GM21515 (cell line): ENCODE measurements around the gene SPDYE4.

Source experiments
- ATAC-seq: cut with Tn5 transposase; IDR thresholded peaks from one replicate; pipeline ENCODE4 v1.9.1; 2021; ENCODE audit not compliant: unreplicated experiment

The SPDYE4 gene

GRCh38 chr17:8785547-8786413 lies 27.4 kb upstream of the SPDYE4 start:
- ATAC-seq = no peak

GRCh38 chr17:8782176-8782575 lies 23.8 kb upstream of the SPDYE4 start:
- no peak for ATAC-seq

- no peak for ATAC-seq
Measured at GRCh38 chr17:8781776-8782175, 23.4 kb upstream of the SPDYE4 start.

- ATAC-seq = no peak
Measured at GRCh38 chr17:8776881-8777280, 18.5 kb upstream of the SPDYE4 start.

- no peak for ATAC-seq
Measured at GRCh38 chr17:8776248-8776647, 17.9 kb upstream of the SPDYE4 start.

GRCh38 chr17:8766731-8767130 lies 8.4 kb upstream of the SPDYE4 start:
- no peak for ATAC-seq

GRCh38 chr17:8762012-8762411 lies 3.7 kb upstream of the SPDYE4 start:
- ATAC-seq = no peak

GRCh38 chr17:8757189-8757588 lies 1.2 kb downstream of the SPDYE4 start:
- no peak for ATAC-seq

- no peak for ATAC-seq
Measured at GRCh38 chr17:8755590-8756255, 2.6 kb downstream of the SPDYE4 start.

- no peak for ATAC-seq
Measured at GRCh38 chr17:8754890-8755289, 3.5 kb downstream of the SPDYE4 start.

- no peak for ATAC-seq
Measured at GRCh38 chr17:8753976-8754440, 4.3 kb downstream of the SPDYE4 start.

- ATAC-seq = no peak
Measured at GRCh38 chr17:8753136-8753975, 5.0 kb downstream of the SPDYE4 start.

- ATAC-seq = no peak
Measured at GRCh38 chr17:8749616-8750015, 8.7 kb downstream of the SPDYE4 start.

- ATAC-seq = no peak
Measured at GRCh38 chr17:8747742-8748141, 10.6 kb downstream of the SPDYE4 start.

GRCh38 chr17:8746501-8747236 lies 11.7 kb downstream of the SPDYE4 start:
- ATAC-seq = no peak

- ATAC-seq = peak; percentile 70
Measured at GRCh38 chr17:8745586-8746500, 12.5 kb downstream of the SPDYE4 start.

- ATAC-seq = no peak
Measured at GRCh38 chr17:8744086-8744785, 14.1 kb downstream of the SPDYE4 start.

- no peak for ATAC-seq
Measured at GRCh38 chr17:8742819-8743218, 15.5 kb downstream of the SPDYE4 start.

GRCh38 chr17:8742274-8742673 lies 16.1 kb downstream of the SPDYE4 start:
- ATAC-seq = no peak
